Uterus (tissue), 4 donors: Measurements from ENCODE around the gene DKK1. TPM values are rescaled to one million over a fixed set of nuclear protein-coding genes. Genes with fewer than 3 reads are reported as not detected.

Experiments used
- DNase-seq, 2 donors: peaks; one replicate each; pipeline ENCODE4 v3.0.0-alpha.2; 2019 to 2020
- H3K27ac ChIP-seq, 2 donors: fragments of 200-600 bp; sonication (generic); 1 replicate in 1 of 2; 2 replicates in 1 of 2; pipeline ENCODE4 v1.5.1; 2016 to 2018
- H3K27me3 ChIP-seq, 2 donors: fragments of 200-600 bp; sonication (generic); one replicate each; pipeline ENCODE4 v1.5.1; 2018 to 2019; ENCODE audit warnings: control low read depth in 1 of 2
- H3K36me3 ChIP-seq, 2 donors: fragments of 200-600 bp; sonication (generic); one replicate each; pipeline ENCODE4 v1.5.1; 2019; ENCODE audit warnings: control low read depth in 1 of 2
- H3K4me1 ChIP-seq, 2 donors: fragments of 200-600 bp; sonication (generic); one replicate each; pipeline ENCODE4 v1.5.1; 2018 to 2019; ENCODE audit warnings: control low read depth in 1 of 2
- H3K4me3 ChIP-seq, 2 donors: fragments of 200-600 bp; sonication (generic); 1 replicate in 1 of 2; 2 replicates in 1 of 2; pipeline ENCODE4 v1.5.1; 2018 to 2019; ENCODE audit warnings: mild to moderate bottlenecking in 1 of 2
- H3K9me3 ChIP-seq, 2 donors: fragments of 200-600 bp; sonication (generic); one replicate each; pipeline ENCODE4 v1.5.1; 2019; ENCODE audit warnings: control low read depth in 1 of 2
- POLR2A ChIP-seq, 2 donors: fragments of 450-650 bp; IDR thresholded peaks; one replicate each; pipeline ENCODE4 v1.6.1; 2016; ENCODE audit warnings: antibody characterized with exemption in 2 of 2, mild to moderate bottlenecking in 1 of 2, moderate library complexity in 1 of 2
- intact Hi-C: fragments of 100-400 bp; cut with DNase I; formaldehyde crosslinking; loops from one replicate; pipeline ENCODE4 v1.15.1; 2023; ENCODE audit warnings: low total_unique reads
- total RNA-seq, 4 donors: library from RNA; depleted of rRNA in 3 of 4; stranded (reverse); fragments of >200 nt in 3 of 4; gene quantifications; one replicate each; pipeline versions ENCODE4 v1.1.0 to v1.2.4, GENCODE V29; 2014 to 2023
- TF ChIP-seq, protein P1 (sequence below), 4 experiments: fragments of 200-600 bp in 2 of 4; fragments of 450-650 bp in 2 of 4; sonication (generic) in 2 of 4; IDR thresholded peaks; one replicate each; pipeline ENCODE4 v1.5.1; 2016 to 2019; ENCODE audit warnings: antibody characterized with exemption in 4 of 4, mild to moderate bottlenecking in 2 of 4, moderate library complexity in 1 of 4
- donor health status: DM: yes; HTN: yes; CAD: no.

Gene DKK1
- total RNA-seq, 4 donors from 2014 or later, result 0.37 to 4.1 (median 0.59) TPM; not detected in 1

DNA sequence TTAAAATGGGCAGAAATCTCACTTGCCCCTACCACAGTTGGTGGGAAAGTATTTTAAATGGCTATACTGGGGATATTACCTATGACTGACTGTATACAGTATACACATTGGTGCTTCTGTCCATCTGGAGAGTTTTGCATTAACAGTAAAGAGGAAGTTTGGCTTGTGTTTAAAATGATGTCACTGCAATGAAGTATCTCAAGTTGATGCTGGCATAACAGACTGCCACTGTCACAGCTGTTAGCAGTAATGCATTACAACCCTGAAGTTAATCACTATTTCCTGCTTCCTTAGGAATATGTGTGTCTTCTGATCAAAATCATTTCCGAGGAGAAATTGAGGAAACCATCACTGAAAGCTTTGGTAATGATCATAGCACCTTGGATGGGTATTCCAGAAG, 1.9 kb downstream of the DKK1 start:
- TF ChIP-seq POLR2A (IDR thresholded peaks at IDR 0.05), result no peak
- TF ChIP-seq, protein P1, sequence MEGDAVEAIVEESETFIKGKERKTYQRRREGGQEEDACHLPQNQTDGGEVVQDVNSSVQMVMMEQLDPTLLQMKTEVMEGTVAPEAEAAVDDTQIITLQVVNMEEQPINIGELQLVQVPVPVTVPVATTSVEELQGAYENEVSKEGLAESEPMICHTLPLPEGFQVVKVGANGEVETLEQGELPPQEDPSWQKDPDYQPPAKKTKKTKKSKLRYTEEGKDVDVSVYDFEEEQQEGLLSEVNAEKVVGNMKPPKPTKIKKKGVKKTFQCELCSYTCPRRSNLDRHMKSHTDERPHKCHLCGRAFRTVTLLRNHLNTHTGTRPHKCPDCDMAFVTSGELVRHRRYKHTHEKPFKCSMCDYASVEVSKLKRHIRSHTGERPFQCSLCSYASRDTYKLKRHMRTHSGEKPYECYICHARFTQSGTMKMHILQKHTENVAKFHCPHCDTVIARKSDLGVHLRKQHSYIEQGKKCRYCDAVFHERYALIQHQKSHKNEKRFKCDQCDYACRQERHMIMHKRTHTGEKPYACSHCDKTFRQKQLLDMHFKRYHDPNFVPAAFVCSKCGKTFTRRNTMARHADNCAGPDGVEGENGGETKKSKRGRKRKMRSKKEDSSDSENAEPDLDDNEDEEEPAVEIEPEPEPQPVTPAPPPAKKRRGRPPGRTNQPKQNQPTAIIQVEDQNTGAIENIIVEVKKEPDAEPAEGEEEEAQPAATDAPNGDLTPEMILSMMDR (IDR thresholded peaks at IDR 0.05), result no peak
- Histone ChIP-seq H3K27ac (no peak overlapping the region), H3K4me1 (peaks cover 0 to 3% of the 10 kb centered on the region in 2 donors), H3K4me3 (no peak overlapping the region), H3K36me3 (no peaks in the 10 kb centered on the region), H3K9me3 (no peaks in the 10 kb centered on the region), H3K27me3 (peaks cover 0 to 14% of the 10 kb centered on the region in 2 donors)
- intact Hi-C loops, result no loop called here
- DNase-seq, result no peak

DNA sequence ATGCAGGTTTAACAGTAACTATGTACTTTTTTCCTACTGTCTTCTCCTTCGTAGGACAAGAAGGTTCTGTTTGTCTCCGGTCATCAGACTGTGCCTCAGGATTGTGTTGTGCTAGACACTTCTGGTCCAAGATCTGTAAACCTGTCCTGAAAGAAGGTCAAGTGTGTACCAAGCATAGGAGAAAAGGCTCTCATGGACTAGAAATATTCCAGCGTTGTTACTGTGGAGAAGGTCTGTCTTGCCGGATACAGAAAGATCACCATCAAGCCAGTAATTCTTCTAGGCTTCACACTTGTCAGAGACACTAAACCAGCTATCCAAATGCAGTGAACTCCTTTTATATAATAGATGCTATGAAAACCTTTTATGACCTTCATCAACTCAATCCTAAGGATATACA, 2.4 kb downstream of the DKK1 start:
- peaks cover 0 to 3% of the 10 kb centered on the region in 2 donors for H3K4me1 ChIP-seq
- no peaks in the 10 kb centered on the region for H3K9me3 ChIP-seq
- no peak for DNase-seq
- no peak overlapping the region for H3K27ac ChIP-seq
- intact Hi-C loops, result no loop called here
- TF ChIP-seq, protein P1 (IDR thresholded peaks at IDR 0.05), result no peak
- TF ChIP-seq POLR2A (IDR thresholded peaks at IDR 0.05), result no peak
- H3K4me3 ChIP-seq, result no peak overlapping the region
- no peaks in the 10 kb centered on the region for H3K36me3 ChIP-seq
- H3K27me3 ChIP-seq, result peaks cover 0 to 14% of the 10 kb centered on the region in 2 donors

DNA sequence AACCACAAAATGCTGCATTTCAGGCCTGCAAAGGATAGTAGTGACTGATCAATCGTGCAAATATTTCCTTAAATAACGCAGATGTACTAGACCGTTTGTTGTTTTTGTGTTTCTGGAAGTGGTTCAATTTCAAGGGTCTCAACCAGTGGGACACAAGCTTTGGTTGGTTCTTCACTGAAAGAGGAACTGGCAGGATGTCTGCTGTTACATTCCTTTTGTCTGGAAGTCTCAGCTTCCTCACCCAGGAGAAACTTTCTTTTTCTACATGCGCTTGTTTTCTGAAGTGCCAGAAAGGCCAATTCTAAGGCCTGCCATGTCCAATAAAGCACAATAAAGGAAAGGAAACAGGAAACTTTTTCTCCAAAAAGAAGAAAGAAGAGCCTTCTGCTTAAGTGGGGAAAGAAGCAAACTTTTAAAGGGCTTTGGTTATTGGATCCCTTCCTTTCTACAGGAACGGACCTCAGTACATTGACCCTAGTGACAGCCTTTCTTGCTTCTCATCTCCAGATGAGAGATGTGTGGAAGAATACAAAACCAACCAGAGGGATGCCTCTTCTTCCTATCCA, 4.1 kb downstream of the DKK1 start:
- no peak for TF ChIP-seq POLR2A (IDR thresholded peaks at IDR 0.05)
- TF ChIP-seq, protein P1 (IDR thresholded peaks at IDR 0.05), result no peak
- peaks cover 0 to 5% of the 10 kb centered on the region in 2 donors for H3K27me3 ChIP-seq

DNA sequence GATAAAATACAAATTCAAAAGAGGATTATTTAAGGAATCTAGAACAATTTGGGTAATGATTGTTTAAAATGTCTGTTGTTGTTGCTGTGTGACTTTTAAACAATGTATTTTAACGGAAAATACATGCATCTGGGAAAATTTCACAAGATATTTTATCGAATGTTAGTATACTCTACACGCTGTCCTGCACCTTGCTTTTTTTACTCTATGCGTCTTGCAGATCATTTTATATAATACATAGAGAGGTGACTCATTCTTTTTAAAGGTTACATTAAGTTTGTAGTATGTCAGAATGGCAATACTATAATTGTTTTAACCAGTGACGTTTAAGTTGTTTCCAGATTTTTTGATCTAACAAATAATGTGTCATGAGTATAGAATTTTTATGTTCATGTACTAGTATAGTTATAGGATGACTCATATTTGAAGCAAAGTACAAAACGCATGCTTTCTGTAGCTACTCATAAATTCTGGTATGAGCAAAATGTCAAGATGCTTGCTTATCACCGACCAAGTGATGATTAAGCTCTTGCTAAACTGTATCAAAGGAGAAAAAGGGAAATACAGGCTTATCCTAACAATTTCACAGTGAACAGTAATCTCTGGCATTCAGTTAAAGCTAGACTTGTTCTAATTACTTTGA, 4.9 kb downstream of the DKK1 start:
- no peak for TF ChIP-seq POLR2A (IDR thresholded peaks at IDR 0.05)
- TF ChIP-seq, protein P1 (IDR thresholded peaks at IDR 0.05), result no peak
- Histone ChIP-seq H3K4me3 (no peak overlapping the region), H3K27ac (no peak overlapping the region), H3K36me3 (no peaks in the 10 kb centered on the region), H3K9me3 (no peaks in the 10 kb centered on the region), H3K27me3 (no peaks in the 10 kb centered on the region), H3K4me1 (no peaks in the 10 kb centered on the region)
- intact Hi-C loops, result no loop called here
- no peak for DNase-seq

More for the DNA sequence above, 4.1 kb downstream of the DKK1 start:
- Histone ChIP-seq H3K36me3 (no peaks in the 10 kb centered on the region), H3K9me3 (no peaks in the 10 kb centered on the region), H3K4me1 (no peaks in the 10 kb centered on the region), H3K4me3 (no peak overlapping the region), H3K27ac (no peak overlapping the region)
- intact Hi-C loops, result no loop called here
- DNase-seq, result no peak

DNA sequence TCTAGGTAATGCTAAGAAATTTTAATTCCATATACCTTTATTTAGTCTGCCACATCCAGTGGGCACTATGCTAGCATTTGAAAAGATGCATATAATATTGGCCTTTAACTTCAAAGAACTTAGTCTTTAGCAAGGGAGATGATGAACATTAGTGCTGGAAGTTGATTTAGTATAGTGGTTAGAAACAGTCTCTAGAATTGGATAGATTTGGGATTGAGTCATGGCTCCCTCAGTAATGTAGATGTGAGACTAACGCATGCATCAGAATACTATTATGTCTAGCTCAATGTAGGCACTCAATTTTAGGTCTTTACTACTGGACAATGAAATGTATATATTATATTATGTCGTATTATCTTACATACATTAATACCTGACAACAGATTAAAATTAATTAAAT, 5.8 kb downstream of the DKK1 start:
- intact Hi-C loops, result no loop called here
- no peaks in the 10 kb centered on the region for H3K9me3 ChIP-seq
- no peaks in the 10 kb centered on the region for H3K36me3 ChIP-seq
- H3K27ac ChIP-seq, result no peak overlapping the region
- no peaks in the 10 kb centered on the region for H3K27me3 ChIP-seq
- TF ChIP-seq, protein P1 (IDR thresholded peaks at IDR 0.05), result no peak
- no peak for TF ChIP-seq POLR2A (IDR thresholded peaks at IDR 0.05)
- no peak for DNase-seq
- H3K4me1 ChIP-seq, result no peaks in the 10 kb centered on the region
- no peak overlapping the region for H3K4me3 ChIP-seq
